ENCODE measurements around the gene NUP85.
"Not testable (repeated sequence)": the region's sequence is repeated elsewhere in the genome, so short reads cannot be mapped to it uniquely, and the experiment has no call there.

Gene NUP85

DNA sequence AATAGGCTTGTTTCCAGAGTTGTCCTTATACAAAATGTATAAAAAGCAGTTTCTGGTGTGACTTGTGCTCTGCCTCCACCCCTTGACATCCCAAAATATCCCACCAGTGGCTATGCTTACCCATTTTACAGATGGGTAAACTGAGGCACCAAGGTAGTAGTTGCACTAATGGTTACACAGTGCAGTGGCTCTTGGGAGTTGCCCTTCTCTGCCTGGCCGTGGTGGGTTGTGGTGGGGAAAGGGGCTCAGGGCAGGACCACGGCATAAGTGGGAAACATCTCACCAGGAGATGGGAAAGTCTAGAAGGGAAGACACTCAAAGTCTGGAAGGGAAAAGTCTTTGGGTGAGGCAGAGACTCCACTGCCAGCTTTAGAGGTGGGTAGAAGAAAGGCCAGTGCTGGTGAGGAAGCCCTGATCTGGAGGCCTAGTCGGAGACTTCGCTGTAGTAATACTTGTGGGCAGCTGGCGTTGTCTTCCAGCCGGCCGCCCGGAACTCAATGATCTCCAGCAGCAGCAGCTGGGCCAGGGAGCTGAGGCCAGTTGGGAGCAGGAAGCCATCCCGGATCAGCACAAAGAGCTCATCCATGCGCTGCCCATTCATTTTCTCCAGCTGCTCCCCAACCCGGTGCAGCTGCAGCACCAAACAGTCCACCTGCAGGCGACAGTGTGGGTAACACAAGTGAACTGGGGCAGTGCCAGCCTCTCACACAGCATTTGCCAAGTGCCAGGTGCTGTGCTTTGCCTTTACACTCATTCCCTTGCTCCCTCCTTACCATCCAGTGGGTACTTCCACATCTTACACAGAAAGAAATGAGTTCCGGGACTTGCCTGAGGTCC lies 61.1 kb downstream of the NUP85 start:
- no peak for DNase-seq (ENCODE audit: extremely low read depth in 1 of 2, low read depth in 1 of 2)

- no peak for DNase-seq (ENCODE audit: extremely low read depth in 1 of 2, low read depth in 1 of 2)
Measured at GRCh38 chr17:75267153-75267410, 61.6 kb downstream of the NUP85 start.

- DNase-seq (ENCODE audit: extremely low read depth in 1 of 2, low read depth in 1 of 2) = no peak
Measured at GRCh38 chr17:75267411-75268232, 62.1 kb downstream of the NUP85 start.

- DNase-seq (ENCODE audit: extremely low read depth in 1 of 2, low read depth in 1 of 2) = no peak
Measured at GRCh38 chr17:75269844-75270217, 64.4 kb downstream of the NUP85 start.

DNA sequence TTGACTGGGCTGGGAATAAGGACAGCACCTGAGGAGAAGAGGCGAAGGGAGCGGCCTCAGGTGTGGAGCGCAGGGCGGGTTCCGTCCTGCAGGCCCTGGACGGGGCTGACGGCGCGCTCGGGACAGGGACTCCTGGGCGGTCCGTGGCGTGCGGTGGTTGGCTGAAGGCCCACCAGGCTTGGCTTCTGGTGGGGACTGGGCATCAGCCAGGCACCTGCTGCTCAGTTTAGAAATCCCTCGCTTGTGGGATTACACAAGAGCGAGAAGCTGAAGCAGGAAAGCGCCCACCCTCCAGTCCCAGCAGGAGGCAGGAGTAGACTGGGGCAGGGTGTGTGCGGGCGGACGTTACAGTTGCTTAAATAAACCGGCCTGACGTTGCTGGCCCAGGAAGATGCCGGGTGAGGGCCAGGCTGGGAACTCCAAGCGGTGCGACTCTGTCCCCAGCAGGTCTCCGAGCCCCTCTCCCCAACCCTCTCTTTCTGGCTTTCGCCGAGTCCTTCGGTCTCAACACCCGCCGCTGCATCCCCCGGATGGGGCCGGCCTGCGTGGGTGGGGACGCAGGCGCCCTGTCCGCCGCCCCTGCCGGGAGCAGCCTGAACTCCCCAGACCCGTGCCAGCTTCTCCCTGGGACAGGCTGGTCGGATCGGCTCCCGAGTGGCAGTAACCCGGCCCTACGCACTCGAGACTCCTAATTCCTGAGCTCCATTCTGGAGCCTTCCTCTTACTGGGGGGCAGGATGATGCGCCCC lies 64.9 kb downstream of the NUP85 start:
- DNase-seq (ENCODE audit: extremely low read depth in 1 of 2, low read depth in 1 of 2) = peak in 1 of 2 donors; percentile 26

GRCh38 chr17:75270966-75271232 lies 65.4 kb downstream of the NUP85 start, which contains the start of gene MIF4GD:
MIF4GD (minus strand) TSS chr17:75271231; CDS start chr17:75270195, 1,036 bp downstream.
- DNase-seq (ENCODE audit: extremely low read depth in 1 of 2, low read depth in 1 of 2) = no peak

DNA sequence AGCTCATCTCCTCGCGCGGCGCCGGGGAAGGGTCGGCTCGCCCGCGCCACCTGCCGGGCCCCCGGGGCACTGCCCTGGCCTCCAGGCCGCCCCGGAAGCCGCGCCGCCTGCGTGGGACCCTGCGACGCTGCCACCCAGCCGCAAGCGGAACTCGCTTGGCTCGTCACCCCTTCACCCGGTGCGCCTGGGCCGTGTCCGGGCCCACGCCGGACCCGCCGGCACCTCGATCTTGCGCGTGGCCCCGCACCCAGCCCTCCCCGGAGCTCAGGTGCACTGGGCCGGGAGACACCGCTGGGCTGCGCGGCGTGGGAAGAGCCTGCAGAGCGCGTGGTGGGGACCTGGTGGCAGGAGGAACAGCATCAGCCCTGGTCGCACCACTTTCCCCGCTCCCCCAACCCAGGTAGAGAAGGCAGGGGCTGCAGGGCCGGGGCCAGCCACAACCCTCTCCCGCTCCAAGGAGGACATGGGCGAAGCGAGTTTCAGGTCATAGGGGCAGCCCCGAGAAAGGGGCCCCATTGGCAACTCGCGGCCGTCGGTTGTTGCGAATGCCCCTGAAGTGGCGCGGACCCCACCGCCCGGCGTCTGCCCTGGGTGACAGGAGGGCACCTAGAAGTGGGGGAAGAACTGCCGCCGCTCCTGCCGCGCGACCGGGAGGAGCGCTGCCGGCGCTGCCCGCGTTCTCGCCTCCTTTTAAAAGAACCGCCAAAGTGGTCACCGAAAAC lies 65.9 kb downstream of the NUP85 start:
- DNase-seq (ENCODE audit: extremely low read depth in 1 of 2, low read depth in 1 of 2) = peak; percentile 60 to 84

GRCh38 chr17:75271955-75272847 lies 66.7 kb downstream of the NUP85 start:
- DNase-seq (ENCODE audit: extremely low read depth in 1 of 2, low read depth in 1 of 2) = no peak

GRCh38 chr17:75272848-75273184 lies 67.3 kb downstream of the NUP85 start:
- no peak for DNase-seq (ENCODE audit: extremely low read depth in 1 of 2, low read depth in 1 of 2)

DNA sequence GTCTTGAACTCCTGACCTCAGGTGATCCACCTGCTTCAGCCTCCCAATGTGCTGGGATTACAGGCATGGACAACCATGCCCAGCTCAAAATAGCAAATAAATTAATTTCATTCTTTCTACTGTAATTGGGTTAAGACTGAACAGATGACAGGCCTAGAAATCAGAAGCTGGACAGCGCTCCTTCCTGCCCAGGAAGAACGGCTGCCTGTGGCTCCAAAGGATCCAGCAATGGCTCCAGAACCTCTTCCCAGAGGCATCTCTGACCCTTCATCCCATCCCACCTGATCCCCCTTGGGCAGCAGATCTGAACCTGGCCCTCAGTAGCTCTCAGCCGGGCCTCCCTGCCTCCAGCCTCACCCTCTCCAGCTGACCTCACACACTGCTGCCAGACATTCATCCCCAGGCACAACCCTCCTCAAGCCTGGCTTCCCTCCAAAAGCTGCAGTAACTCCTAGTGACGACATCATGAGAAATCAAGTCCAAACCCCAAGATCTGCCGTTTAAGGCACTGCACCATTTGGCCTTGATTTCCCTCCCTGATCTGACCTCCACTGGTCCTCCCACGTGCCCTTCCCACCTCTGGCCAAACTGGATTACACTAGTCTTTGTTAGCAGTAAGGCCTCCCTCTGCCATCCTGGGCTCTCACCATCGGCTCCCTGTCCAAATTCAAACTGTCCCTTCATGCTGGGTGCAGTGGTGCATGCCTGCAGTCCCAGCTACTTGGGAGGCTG lies 68.7 kb downstream of the NUP85 start:
- no peak for DNase-seq (ENCODE audit: extremely low read depth in 1 of 2, low read depth in 1 of 2)

GRCh38 chr17:75277664-75278071 lies 72.2 kb downstream of the NUP85 start:
- no peak for DNase-seq (ENCODE audit: extremely low read depth in 1 of 2, low read depth in 1 of 2)

DNA sequence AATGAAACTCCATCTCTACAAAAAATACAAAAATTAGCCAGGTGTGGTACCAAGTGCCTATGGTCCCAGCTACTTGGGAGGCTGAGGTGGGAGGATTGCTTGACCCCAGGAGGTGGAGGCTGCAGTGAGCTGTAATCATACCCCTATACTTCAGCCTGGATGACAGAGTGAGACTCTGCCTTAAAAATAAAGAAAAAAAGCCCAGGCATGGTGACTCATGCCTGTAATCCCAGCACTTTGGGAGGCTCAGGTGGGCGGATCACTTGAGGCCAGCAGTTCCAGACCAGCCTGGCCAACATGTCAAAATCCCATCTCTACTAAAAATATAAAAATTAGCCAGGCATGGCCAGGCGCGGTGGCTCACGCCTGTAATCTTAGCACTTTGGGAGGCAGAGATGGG lies 74.7 kb downstream of the NUP85 start:
- DNase-seq (ENCODE audit: extremely low read depth in 1 of 2, low read depth in 1 of 2) = not testable (repeated sequence)

DNA sequence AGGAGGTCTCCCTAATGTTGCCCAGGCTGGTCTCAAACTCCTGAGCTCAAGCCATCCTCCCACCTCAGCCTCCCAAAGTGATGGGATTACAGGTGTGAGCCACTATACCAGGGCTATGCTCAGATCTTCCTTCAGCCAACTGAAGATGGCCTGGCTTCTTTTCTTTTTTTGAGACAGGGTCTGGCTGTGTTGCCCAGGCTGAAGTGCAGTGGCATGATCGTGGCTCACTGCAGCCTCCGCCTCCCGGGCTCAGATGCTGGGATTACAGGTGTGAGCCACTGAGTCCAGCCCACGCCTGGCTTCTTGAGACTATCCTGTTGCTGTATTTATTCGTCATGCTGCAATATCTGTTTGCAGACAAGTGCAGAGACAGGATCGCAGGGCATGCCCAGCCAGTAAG lies 79.6 kb downstream of the NUP85 start:
- DNase-seq (ENCODE audit: extremely low read depth in 1 of 2, low read depth in 1 of 2) = no peak
